Astrocyte of the spinal cord (primary cell): ENCODE results near the gene POU2F3.

Experiments
- DNase-seq: peaks from one replicate; pipeline ENCODE4 v3.0.0; 2011; ENCODE audit warnings: low read depth, low spot score
- H3K4me3 ChIP-seq: 2 replicates; pipeline ENCODE4 v1.5.1; 2011; ENCODE audit warnings: low read depth, mild to moderate bottlenecking, low read length, moderate library complexity
- CTCF ChIP-seq: IDR thresholded peaks from 2 replicates; pipeline ENCODE4 v1.5.1; 2012; ENCODE audit warnings: low read depth, mild to moderate bottlenecking, low read length, inconsistent platforms
- in situ Hi-C: cut with HindIII; loops from 2 replicates; pipeline ENCODE4 v1.10.0; 2017; ENCODE audit warnings: low sequenced_read_pairs

POU2F3 gene

GRCh38 chr11:120338107-120338933, 98.4 kb downstream of the POU2F3 start:
- DNase-seq: no peak
- H3K4me3 ChIP-seq: peak overlapping the region; percentile 95
- in situ Hi-C loops: no loop called here
- TF ChIP-seq CTCF: no peak

GRCh38 chr11:120339394-120339890, 99.5 kb downstream of the POU2F3 start:
- TF ChIP-seq CTCF: no peak
- DNase-seq: peak; percentile 52
- in situ Hi-C loops: no loop called here
- H3K4me3 ChIP-seq: peak overlapping the region; percentile 95

GRCh38 chr11:120340529-120340928, 100.6 kb downstream of the POU2F3 start:
- in situ Hi-C loops: no loop called here

GRCh38 chr11:120342226-120342625, 102.3 kb downstream of the POU2F3 start:
- no peak overlapping the region for H3K4me3 ChIP-seq
- in situ Hi-C loops: no loop called here
- TF ChIP-seq CTCF: no peak
- DNase-seq: no peak

More at GRCh38 chr11:120340529-120340928, 100.6 kb downstream of the POU2F3 start:
- H3K4me3 ChIP-seq: no peak overlapping the region
- peak; percentile 32 for DNase-seq
- TF ChIP-seq CTCF: no peak

- DNase-seq: no peak
- TF ChIP-seq CTCF: no peak
- in situ Hi-C loops: no loop called here
These were observed 102.7 kb downstream of the POU2F3 start for GRCh38 chr11:120342678-120343077.

GRCh38 chr11:120343429-120343828, 103.5 kb downstream of the POU2F3 start:
- in situ Hi-C loops: no loop called here
- no peak overlapping the region for H3K4me3 ChIP-seq
- DNase-seq: no peak
- TF ChIP-seq CTCF: no peak

More at GRCh38 chr11:120342678-120343077, 102.7 kb downstream of the POU2F3 start:
- H3K4me3 ChIP-seq: no peak overlapping the region
